Amygdala (tissue), 56 donors: Measurements from ENCODE around the gene OSBPL6.
"Not testable (repeated sequence)": the region's sequence is repeated elsewhere in the genome, so short reads cannot be mapped to it uniquely, and the experiment has no call there.

ENCODE experiments used
- DNase-seq, 56 donors: peaks; one replicate each; lab custom pipeline; 2025; lab: John Stamatoyannopoulos, UW

OSBPL6 gene

GRCh38 chr2:178388287-178388686 is 194.0 kb downstream of the OSBPL6 start:
- no peak for DNase-seq

GRCh38 chr2:178391701-178392100 is 197.4 kb downstream of the OSBPL6 start:
- DNase-seq, result no peak

GRCh38 chr2:178392215-178392614 is 197.9 kb downstream of the OSBPL6 start:
- DNase-seq, result no peak

- no peak for DNase-seq
These were observed 200.5 kb downstream of the OSBPL6 start for GRCh38 chr2:178394859-178395258.

- DNase-seq, result no peak
These were observed 201.0 kb downstream of the OSBPL6 start for GRCh38 chr2:178395295-178395694.

- no peak for DNase-seq
These were observed 201.7 kb downstream of the OSBPL6 start for GRCh38 chr2:178395941-178396570.

- DNase-seq, result peak in 1 of 56 donors; percentile 17
These were observed 202.8 kb downstream of the OSBPL6 start for GRCh38 chr2:178397002-178397605.

- no peak for DNase-seq
These were observed 207.7 kb downstream of the OSBPL6 start for GRCh38 chr2:178401994-178402437.

GRCh38 chr2:178403671-178404306 is 209.5 kb downstream of the OSBPL6 start:
- no peak for DNase-seq

GRCh38 chr2:178404368-178404767 is 210.1 kb downstream of the OSBPL6 start:
- no peak for DNase-seq

- DNase-seq, result no peak
These were observed 214.9 kb downstream of the OSBPL6 start for GRCh38 chr2:178409261-178409660.

- no peak for DNase-seq
These were observed 217.7 kb downstream of the OSBPL6 start for GRCh38 chr2:178412047-178412446.

GRCh38 chr2:178412453-178412852 is 218.1 kb downstream of the OSBPL6 start:
- DNase-seq, result not testable (repeated sequence)

GRCh38 chr2:178413472-178414265 is 219.4 kb downstream of the OSBPL6 start:
- peak in 49 of 56 donors; percentile 8 to 74 (median 41) for DNase-seq

- DNase-seq, result peak; percentile 10 to 89 (median 70)
These were observed 220.2 kb downstream of the OSBPL6 start for GRCh38 chr2:178414266-178415247.

GRCh38 chr2:178415979-178416378 is 221.7 kb downstream of the OSBPL6 start:
- DNase-seq, result no peak

- DNase-seq, result no peak
These were observed 223.6 kb downstream of the OSBPL6 start for GRCh38 chr2:178417916-178418315.

- DNase-seq, result no peak
These were observed 224.1 kb downstream of the OSBPL6 start for GRCh38 chr2:178418426-178418825.

GRCh38 chr2:178419123-178419522 is 224.8 kb downstream of the OSBPL6 start:
- DNase-seq, result no peak
